HL-60 (cell line): ENCODE data around the gene EEPD1.

ENCODE experiments used
- DNase-seq, 2 experiments: peaks; one replicate each; pipeline ENCODE4 v3.0.0-alpha.2; 2010 to 2020; ENCODE audit warnings: low read depth in 1 of 2, low spot score in 1 of 2
- H3K27ac ChIP-seq: fragments of 250-450 bp; sonication (Bioruptor Pico); replicated peaks from 2 replicates; pipeline ENCODE4 v1.5.1; 2020; ENCODE audit warnings: mild to moderate bottlenecking, moderate library complexity
- H3K27me3 ChIP-seq: fragments of 250-450 bp; sonication (Bioruptor Pico); 2 replicates; pipeline ENCODE4 v1.5.1; 2021; ENCODE audit warnings: mild to moderate bottlenecking, moderate library complexity; ENCODE audit not compliant: insufficient read depth, poor library complexity, severe bottlenecking
- H3K4me3 ChIP-seq: replicated peaks from 2 replicates; pipeline ENCODE4 v1.5.1; 2011; ENCODE audit warnings: mild to moderate bottlenecking, control low read depth, low read length; ENCODE audit not compliant: insufficient read depth
- CTCF ChIP-seq: IDR thresholded peaks from one replicate; pipeline ENCODE4 v1.5.1; 2011; ENCODE audit warnings: low read length, control low read depth, inconsistent platforms; ENCODE audit not compliant: insufficient read depth
- GABPA ChIP-seq: IDR thresholded peaks from 2 replicates; pipeline ENCODE4 v1.6.1; 2012; ENCODE audit warnings: low read depth
- POLR2AphosphoS5 ChIP-seq: IDR thresholded peaks from 2 replicates; pipeline ENCODE4 v1.6.1; 2012; ENCODE audit warnings: low read depth
- REST ChIP-seq: IDR thresholded peaks from 2 replicates; pipeline ENCODE4 v1.6.1; 2012; ENCODE audit warnings: low read depth; ENCODE audit not compliant: insufficient replicate concordance
- SPI1 ChIP-seq: IDR thresholded peaks from 2 replicates; pipeline ENCODE4 v1.6.1; 2012; ENCODE audit warnings: low read depth, mild to moderate bottlenecking, borderline replicate concordance

Gene EEPD1

GRCh38 chr7:36157527-36158320 lies 4.7 kb downstream of the EEPD1 start:
- TF ChIP-seq CTCF (no peak), REST (no peak), GABPA (no peak), POLR2AphosphoS5 (no peak), SPI1 (no peak)
- no peak for DNase-seq
- H3K27ac ChIP-seq, result no peak overlapping the region
- H3K4me3 ChIP-seq, result no peak overlapping the region
- H3K27me3 ChIP-seq, result no peaks in the 10 kb centered on the region

- TF ChIP-seq GABPA (no peak), REST (no peak), POLR2AphosphoS5 (no peak), CTCF (no peak), SPI1 (no peak)
- no peak overlapping the region for H3K4me3 ChIP-seq
- no peak for DNase-seq
- no peaks in the 10 kb centered on the region for H3K27me3 ChIP-seq
- no peak overlapping the region for H3K27ac ChIP-seq
Observed at GRCh38 chr7:36158321-36158605, 5.2 kb downstream of the EEPD1 start.

- no peak overlapping the region for H3K4me3 ChIP-seq
- no peaks in the 10 kb centered on the region for H3K27me3 ChIP-seq
- TF ChIP-seq REST (no peak), CTCF (no peak), GABPA (no peak), SPI1 (no peak), POLR2AphosphoS5 (no peak)
- DNase-seq, result no peak
- H3K27ac ChIP-seq, result no peak overlapping the region
Observed at GRCh38 chr7:36159618-36160017, 6.6 kb downstream of the EEPD1 start.
